Type B pancreatic cell (in vitro differentiated cells): ENCODE measurements around the gene TSHZ2. TPM values are rescaled to one million over a fixed set of nuclear protein-coding genes. Genes with fewer than 3 reads are reported as not detected.
A peak's percentile ranks its signal among the peaks of the same experiment; 100 is the strongest.

ENCODE experiments used
- DNase-seq: peaks from one replicate; pipeline ENCODE4 v3.0.0; 2021; ENCODE audit warnings: mixed read lengths; ENCODE audit not compliant: unreplicated experiment; ENCODE audit errors: extremely low spot score
- H3K27ac Mint-ChIP-seq: 2 replicates; pipeline ENCODE4 v1.8.0; 2021; ENCODE audit warnings: mild to moderate bottlenecking, mixed read lengths
- H3K27me3 Mint-ChIP-seq: 2 replicates; pipeline ENCODE4 v1.8.0; 2021; ENCODE audit warnings: mixed read lengths
- H3K36me3 Mint-ChIP-seq: 2 replicates; pipeline ENCODE4 v1.8.0; 2021; ENCODE audit warnings: mixed read lengths
- H3K4me1 Mint-ChIP-seq: one replicate; pipeline ENCODE4 v1.8.0; 2021; ENCODE audit warnings: mixed read lengths; ENCODE audit not compliant: unreplicated experiment
- H3K4me3 Mint-ChIP-seq: 2 replicates; pipeline ENCODE4 v1.8.0; 2021; ENCODE audit warnings: mild to moderate bottlenecking, mixed read lengths
- H3K9me3 Mint-ChIP-seq: 2 replicates; pipeline ENCODE4 v1.8.0; 2021; ENCODE audit warnings: mixed read lengths
- CTCF ChIP-seq: fragments of 200-600 bp; sonication (generic); conservative IDR thresholded peaks from 2 replicates; pipeline ENCODE4 v1.5.0; 2021; ENCODE audit warnings: antibody characterized with exemption, mild to moderate bottlenecking
- total RNA-seq: library from RNA; stranded (reverse); gene quantifications from 2 replicates; pipeline ENCODE4 v1.2.1, GENCODE V29; 2021; ENCODE audit warnings: low replicate concordance

Gene TSHZ2
- total RNA-seq, 1 donor from 2014 or later, result 45.5 TPM

- no peak for TF ChIP-seq CTCF
- DNase-seq, result no peak
- Mint-ChIP-seq H3K27me3 (no peaks in the 10 kb centered on the region), H3K4me1 (peaks cover 15% of the 10 kb centered on the region), H3K27ac (no peak overlapping the region), H3K9me3 (peaks cover under 1% of the 10 kb centered on the region), H3K36me3 (peaks cover 9% of the 10 kb centered on the region), H3K4me3 (no peak overlapping the region)
These were observed 315.3 kb downstream of the TSHZ2 start for GRCh38 chr20:53287357-53288042.

GRCh38 chr20:53291548-53291947 is 319.4 kb downstream of the TSHZ2 start:
- TF ChIP-seq CTCF, result peak; percentile 57
- H3K4me3 Mint-ChIP-seq, result no peak overlapping the region
- H3K36me3 Mint-ChIP-seq, result peaks cover 12% of the 10 kb centered on the region
- DNase-seq, result no peak
- no peak overlapping the region for H3K27ac Mint-ChIP-seq
- H3K9me3 Mint-ChIP-seq, result peaks cover 5% of the 10 kb centered on the region
- H3K27me3 Mint-ChIP-seq, result peaks cover 4% of the 10 kb centered on the region
- H3K4me1 Mint-ChIP-seq, result peaks cover 24% of the 10 kb centered on the region

- TF ChIP-seq CTCF, result no peak
- Mint-ChIP-seq H3K36me3 (peaks cover 12% of the 10 kb centered on the region), H3K27ac (no peak overlapping the region), H3K4me3 (no peak overlapping the region), H3K27me3 (peaks cover 4% of the 10 kb centered on the region), H3K4me1 (peaks cover 24% of the 10 kb centered on the region), H3K9me3 (peaks cover 5% of the 10 kb centered on the region)
- no peak for DNase-seq
These were observed 320.2 kb downstream of the TSHZ2 start for GRCh38 chr20:53292347-53292746.

GRCh38 chr20:53294804-53295203 is 322.6 kb downstream of the TSHZ2 start:
- no peak for TF ChIP-seq CTCF
- Mint-ChIP-seq H3K27me3 (peaks cover 4% of the 10 kb centered on the region), H3K27ac (no peak overlapping the region), H3K9me3 (peaks cover 5% of the 10 kb centered on the region), H3K4me3 (no peak overlapping the region), H3K36me3 (peaks cover 12% of the 10 kb centered on the region), H3K4me1 (peaks cover 35% of the 10 kb centered on the region)
- DNase-seq, result no peak

GRCh38 chr20:53296025-53296424 is 323.9 kb downstream of the TSHZ2 start:
- H3K36me3 Mint-ChIP-seq, result peaks cover 8% of the 10 kb centered on the region

More at GRCh38 chr20:53296025-53296424, 323.9 kb downstream of the TSHZ2 start:
- no peak for DNase-seq
- no peak overlapping the region for H3K27ac Mint-ChIP-seq
- H3K9me3 Mint-ChIP-seq, result peaks cover 5% of the 10 kb centered on the region
- H3K27me3 Mint-ChIP-seq, result peaks cover 4% of the 10 kb centered on the region
- no peak for TF ChIP-seq CTCF
- peaks cover 35% of the 10 kb centered on the region for H3K4me1 Mint-ChIP-seq
- no peak overlapping the region for H3K4me3 Mint-ChIP-seq
